HL-60 (cell line): ENCODE data around the gene PTPRU.

Source experiments
- CTCF ChIP-seq: IDR thresholded peaks from one replicate; pipeline ENCODE4 v1.5.1; 2011; ENCODE audit warnings: low read length, control low read depth, inconsistent platforms; ENCODE audit not compliant: insufficient read depth
- GABPA ChIP-seq: IDR thresholded peaks from 2 replicates; pipeline ENCODE4 v1.6.1; 2012; ENCODE audit warnings: low read depth
- POLR2AphosphoS5 ChIP-seq: IDR thresholded peaks from 2 replicates; pipeline ENCODE4 v1.6.1; 2012; ENCODE audit warnings: low read depth
- REST ChIP-seq: IDR thresholded peaks from 2 replicates; pipeline ENCODE4 v1.6.1; 2012; ENCODE audit warnings: low read depth; ENCODE audit not compliant: insufficient replicate concordance
- SPI1 ChIP-seq: IDR thresholded peaks from 2 replicates; pipeline ENCODE4 v1.6.1; 2012; ENCODE audit warnings: low read depth, mild to moderate bottlenecking, borderline replicate concordance

DNA sequence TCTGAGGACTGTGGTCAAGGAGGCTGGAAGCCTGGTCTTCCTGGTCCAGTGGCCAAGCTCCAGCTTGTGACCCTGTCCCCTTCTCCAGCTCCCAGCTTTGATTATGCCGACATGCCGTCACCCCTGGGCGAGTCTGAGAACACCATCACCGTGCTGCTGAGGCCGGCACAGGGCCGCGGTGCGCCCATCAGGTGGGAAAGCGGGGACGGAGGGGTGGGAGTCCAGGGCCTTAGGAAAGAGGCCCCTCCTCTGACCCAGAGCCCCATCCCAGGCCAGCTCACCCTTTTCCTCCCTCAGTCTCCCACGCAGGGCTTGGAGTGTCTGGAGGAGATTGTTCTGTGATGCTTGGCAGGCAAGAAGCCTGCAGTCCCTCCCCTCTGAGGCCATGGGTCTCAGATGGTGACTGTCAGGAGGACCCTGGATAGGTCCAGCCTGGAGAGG is 43.6 kb downstream of the PTPRU start:
- TF ChIP-seq CTCF (no peak), GABPA (no peak), POLR2AphosphoS5 (no peak), SPI1 (no peak), REST (no peak)
